Adipocyte (in vitro differentiated cells): ENCODE measurements around the gene SPAG8.

Source experiments
- DNase-seq: peaks from one replicate; pipeline ENCODE4 v3.0.0-alpha.2; 2015; ENCODE audit warnings: low read depth
- H3K27me3 ChIP-seq: replicated peaks from 2 replicates; pipeline ENCODE4 v1.7.0; 2013; ENCODE audit warnings: mild to moderate bottlenecking, low read length, moderate library complexity; ENCODE audit not compliant: control insufficient read depth, insufficient read depth
- H3K36me3 ChIP-seq: 2 replicates; pipeline ENCODE4 v1.7.0; 2013; ENCODE audit warnings: low read length, mild to moderate bottlenecking, moderate library complexity; ENCODE audit not compliant: control insufficient read depth, insufficient read depth, severe bottlenecking
- H3K4me1 ChIP-seq: 2 replicates; pipeline ENCODE4 v1.7.0; 2013; ENCODE audit warnings: mild to moderate bottlenecking, low read length, moderate library complexity; ENCODE audit not compliant: control insufficient read depth, insufficient read depth
- H3K4me3 ChIP-seq: 2 replicates; pipeline ENCODE4 v1.7.0; 2013; ENCODE audit warnings: mild to moderate bottlenecking, low read length, moderate library complexity
- H3K9ac ChIP-seq: 2 replicates; pipeline ENCODE4 v1.7.0; 2013; ENCODE audit warnings: mild to moderate bottlenecking, low read length, moderate library complexity
- H3K9me3 ChIP-seq: 2 replicates; pipeline ENCODE4 v1.7.0; 2013; ENCODE audit warnings: mild to moderate bottlenecking, low read length, moderate library complexity; ENCODE audit not compliant: control insufficient read depth

SPAG8 gene

GRCh38 chr9:35818341-35818740, 6.3 kb upstream of the SPAG8 start:
- H3K4me3 ChIP-seq: no peak overlapping the region
- peaks cover 16% of the 10 kb centered on the region for H3K4me1 ChIP-seq
- H3K36me3 ChIP-seq: no peaks in the 10 kb centered on the region
- H3K27me3 ChIP-seq: no peaks in the 10 kb centered on the region
- no peak overlapping the region for H3K9ac ChIP-seq
- DNase-seq: no peak
- H3K9me3 ChIP-seq: no peaks in the 10 kb centered on the region

- no peaks in the 10 kb centered on the region for H3K27me3 ChIP-seq
- no peaks in the 10 kb centered on the region for H3K9me3 ChIP-seq
- H3K36me3 ChIP-seq: no peaks in the 10 kb centered on the region
- peaks cover 30% of the 10 kb centered on the region for H3K4me1 ChIP-seq
- H3K4me3 ChIP-seq: no peak overlapping the region
- DNase-seq: peak; percentile 36
- no peak overlapping the region for H3K9ac ChIP-seq
These were observed 4.6 kb upstream of the SPAG8 start for GRCh38 chr9:35816708-35817107.

- no peaks in the 10 kb centered on the region for H3K27me3 ChIP-seq
- peaks cover 2% of the 10 kb centered on the region for H3K36me3 ChIP-seq
- H3K4me3 ChIP-seq: peak within 1 kb of the TSS; percentile 89
- H3K9me3 ChIP-seq: no peaks in the 10 kb centered on the region
- H3K9ac ChIP-seq: peak within 1 kb of the TSS; percentile 95
- H3K4me1 ChIP-seq: peaks cover 37% of the 10 kb centered on the region
- DNase-seq: peak; percentile 99
These were observed 2.9 kb upstream of the SPAG8 start, which contains the start of gene HINT2 for GRCh38 chr9:35814841-35815543. HINT2 (minus strand) TSS chr9:35815042; CDS start chr9:35814979, 63 bp downstream.

- peaks cover 8% of the 10 kb centered on the region for H3K36me3 ChIP-seq
- peak overlapping the region; percentile 89 for H3K4me3 ChIP-seq
- peaks cover 37% of the 10 kb centered on the region for H3K4me1 ChIP-seq
- no peaks in the 10 kb centered on the region for H3K9me3 ChIP-seq
- peak overlapping the region; percentile 95 for H3K9ac ChIP-seq
- peak; percentile 74 for DNase-seq
- no peaks in the 10 kb centered on the region for H3K27me3 ChIP-seq
These were observed 2.2 kb upstream of the SPAG8 start for GRCh38 chr9:35814106-35814840.

- Histone ChIP-seq H3K36me3 (peaks cover 15% of the 10 kb centered on the region), H3K9me3 (no peaks in the 10 kb centered on the region), H3K27me3 (no peaks in the 10 kb centered on the region), H3K4me1 (peaks cover 37% of the 10 kb centered on the region), H3K9ac (peak overlapping the region; percentile 95), H3K4me3 (peak overlapping the region; percentile 89)
- peak; percentile 50 for DNase-seq
These were observed 1.5 kb upstream of the SPAG8 start for GRCh38 chr9:35813434-35814105.

DNA sequence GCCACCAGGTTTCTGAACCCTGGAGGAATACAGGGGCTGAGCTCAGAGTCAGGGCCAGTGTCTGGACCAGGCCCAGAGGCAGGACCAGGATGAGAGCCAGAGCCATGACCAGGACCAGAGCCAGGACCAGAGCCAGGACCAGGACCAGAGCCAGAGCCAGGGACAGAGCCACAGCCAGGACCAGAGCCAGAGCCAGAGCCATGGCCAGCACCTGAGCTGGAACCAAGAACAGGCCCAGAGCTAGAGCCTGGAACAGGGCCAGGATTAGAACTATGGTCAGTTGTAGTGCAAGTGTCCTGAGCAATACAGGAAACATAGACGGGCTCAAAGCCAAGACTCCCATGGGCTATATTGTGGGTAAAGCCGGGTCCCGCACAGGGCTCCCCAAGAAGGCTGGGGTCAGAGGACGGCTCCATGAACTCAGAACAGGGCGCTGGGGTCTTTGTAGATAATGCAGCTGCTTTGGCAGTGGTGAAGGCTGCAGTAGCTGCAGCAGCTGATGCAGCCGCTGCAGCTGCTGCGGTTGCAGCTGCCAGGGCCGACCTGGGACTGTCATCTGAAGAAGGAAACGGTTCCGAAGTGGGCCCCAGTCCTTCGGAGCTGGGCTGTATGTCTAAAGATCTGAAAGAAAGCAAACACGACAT, 559 bp downstream of the SPAG8 start:
- Histone ChIP-seq H3K4me1 (peaks cover 37% of the 10 kb centered on the region), H3K27me3 (no peaks in the 10 kb centered on the region), H3K36me3 (peaks cover 34% of the 10 kb centered on the region), H3K9ac (peak overlapping the region; percentile 85), H3K4me3 (peak overlapping the region; percentile 82), H3K9me3 (no peaks in the 10 kb centered on the region)
- DNase-seq: peak; percentile 26

DNA sequence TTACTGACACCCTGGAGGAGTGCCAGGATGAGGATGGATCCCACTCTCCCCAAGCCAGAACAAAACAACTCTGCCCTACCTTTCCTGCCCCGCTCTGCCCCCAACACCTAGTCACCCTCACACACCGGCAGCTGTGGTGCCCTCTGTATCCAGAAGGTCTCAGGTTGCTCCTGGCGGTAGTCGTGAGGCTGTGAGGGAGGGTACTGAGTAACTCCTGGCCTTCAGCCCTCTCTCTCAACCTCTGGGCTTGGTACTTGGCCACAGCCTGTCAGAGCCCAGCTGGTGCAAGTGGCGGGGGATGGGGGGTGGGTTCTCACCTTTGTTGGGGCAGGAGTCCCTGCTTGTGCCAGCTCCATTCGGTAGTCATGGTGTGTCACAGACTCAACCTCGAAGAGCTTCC, 1.9 kb downstream of the SPAG8 start:
- Histone ChIP-seq H3K9ac (no peak overlapping the region), H3K27me3 (no peaks in the 10 kb centered on the region), H3K4me1 (peaks cover 33% of the 10 kb centered on the region), H3K4me3 (no peak overlapping the region), H3K9me3 (no peaks in the 10 kb centered on the region), H3K36me3 (peaks cover 48% of the 10 kb centered on the region)
- no peak for DNase-seq

DNA sequence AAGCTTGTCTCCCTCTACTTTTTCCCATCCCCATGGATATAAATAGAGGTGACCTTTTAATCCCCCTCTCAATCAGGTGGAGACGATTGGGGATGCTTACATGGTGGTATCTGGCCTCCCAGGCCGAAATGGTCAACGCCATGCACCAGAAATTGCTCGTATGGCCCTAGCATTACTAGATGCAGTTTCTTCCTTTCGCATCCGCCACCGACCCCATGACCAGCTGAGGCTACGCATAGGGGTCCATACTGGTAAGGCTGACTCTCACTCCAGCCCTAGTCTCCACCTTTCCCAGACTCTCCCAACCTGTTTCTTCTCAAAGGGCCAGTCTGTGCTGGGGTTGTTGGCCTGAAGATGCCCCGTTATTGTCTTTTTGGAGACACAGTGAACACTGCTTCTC, 3.6 kb downstream of the SPAG8 start:
- Histone ChIP-seq H3K9ac (no peak overlapping the region), H3K36me3 (peaks cover 56% of the 10 kb centered on the region), H3K9me3 (no peaks in the 10 kb centered on the region), H3K4me1 (peaks cover 25% of the 10 kb centered on the region), H3K27me3 (no peaks in the 10 kb centered on the region), H3K4me3 (no peak overlapping the region)
- no peak for DNase-seq

- no peak overlapping the region for H3K4me3 ChIP-seq
- H3K9me3 ChIP-seq: no peaks in the 10 kb centered on the region
- peaks cover 74% of the 10 kb centered on the region for H3K36me3 ChIP-seq
- H3K9ac ChIP-seq: no peak overlapping the region
- no peaks in the 10 kb centered on the region for H3K27me3 ChIP-seq
- H3K4me1 ChIP-seq: peaks cover 4% of the 10 kb centered on the region
- DNase-seq: no peak
These were observed 6.0 kb downstream of the SPAG8 start for GRCh38 chr9:35806101-35806500.

DNA sequence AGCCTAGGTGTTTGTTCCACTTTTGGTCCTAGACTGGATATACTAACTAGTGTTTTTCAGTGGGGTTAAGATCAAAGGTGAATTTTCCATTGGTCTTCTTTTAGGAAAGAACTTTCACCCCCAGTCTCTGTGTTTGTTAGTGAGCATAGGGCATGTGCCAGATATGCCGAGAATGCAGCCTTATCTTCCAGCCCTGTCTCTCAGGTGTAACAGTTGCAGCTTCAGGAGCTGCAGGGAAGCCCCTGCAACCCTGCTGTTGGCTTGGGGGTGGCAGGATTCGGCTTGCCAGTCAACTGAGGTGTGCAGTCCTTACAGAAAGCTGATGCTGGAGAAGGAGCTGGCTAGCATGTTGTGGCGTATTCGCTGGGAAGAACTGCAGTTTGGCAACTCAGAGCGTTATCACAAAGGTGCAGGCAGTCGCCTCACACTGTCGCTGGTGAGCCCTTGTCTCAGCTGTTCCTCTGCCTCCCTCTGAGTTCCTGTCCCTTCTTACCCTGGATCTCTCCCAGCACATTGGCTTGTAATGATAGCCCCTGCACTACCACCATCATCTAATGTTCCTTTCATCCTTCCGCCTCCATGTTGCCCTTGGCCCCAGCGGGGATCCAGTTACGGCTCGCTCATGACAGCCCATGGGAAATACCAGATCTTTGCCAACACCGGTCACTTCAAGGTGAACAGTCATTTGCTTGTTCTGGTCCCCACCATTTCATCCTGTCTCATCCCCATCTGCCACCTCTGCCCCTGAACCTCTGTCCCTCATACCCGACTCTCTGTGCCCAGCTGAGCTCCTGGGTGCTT, 10.5 kb downstream of the SPAG8 start:
- H3K36me3 ChIP-seq: peaks cover 55% of the 10 kb centered on the region
- H3K27me3 ChIP-seq: no peaks in the 10 kb centered on the region
- H3K4me3 ChIP-seq: no peak overlapping the region

More for the DNA sequence above, 10.5 kb downstream of the SPAG8 start:
- DNase-seq: no peak
- H3K9ac ChIP-seq: no peak overlapping the region
- H3K9me3 ChIP-seq: no peaks in the 10 kb centered on the region
- no peaks in the 10 kb centered on the region for H3K4me1 ChIP-seq
